HG03039 (cell line): ENCODE measurements around the gene CRYGS.
"Not testable (repeated sequence)": the region's sequence is repeated elsewhere in the genome, so short reads cannot be mapped to it uniquely, and the experiment has no call there.

Experiments
- ATAC-seq: cut with Tn5 transposase; IDR thresholded peaks from one replicate; pipeline ENCODE4 v1.9.1; 2021; ENCODE audit warnings: mild to moderate bottlenecking, moderate library complexity; ENCODE audit not compliant: unreplicated experiment

CRYGS gene

DNA sequence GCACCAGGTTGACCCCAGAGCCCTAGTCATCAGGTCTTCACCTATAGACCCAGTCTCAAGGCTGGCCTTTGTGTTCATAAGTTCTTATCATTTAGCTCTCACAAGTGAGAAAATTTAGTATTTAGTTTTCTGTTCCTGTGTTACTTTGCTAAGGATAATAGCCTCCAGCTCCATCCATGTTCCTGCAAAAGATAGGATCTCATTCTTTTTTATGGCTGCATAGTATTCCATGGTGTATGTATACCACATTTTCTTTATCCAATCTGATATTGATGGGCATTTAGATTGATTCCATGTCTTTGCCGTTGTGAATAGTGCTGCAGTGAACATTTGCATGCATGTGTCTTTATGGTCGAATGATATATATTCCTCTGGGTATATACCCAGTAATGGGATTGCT is 46.2 kb downstream of the CRYGS start:
- ATAC-seq, result not testable (repeated sequence)

DNA sequence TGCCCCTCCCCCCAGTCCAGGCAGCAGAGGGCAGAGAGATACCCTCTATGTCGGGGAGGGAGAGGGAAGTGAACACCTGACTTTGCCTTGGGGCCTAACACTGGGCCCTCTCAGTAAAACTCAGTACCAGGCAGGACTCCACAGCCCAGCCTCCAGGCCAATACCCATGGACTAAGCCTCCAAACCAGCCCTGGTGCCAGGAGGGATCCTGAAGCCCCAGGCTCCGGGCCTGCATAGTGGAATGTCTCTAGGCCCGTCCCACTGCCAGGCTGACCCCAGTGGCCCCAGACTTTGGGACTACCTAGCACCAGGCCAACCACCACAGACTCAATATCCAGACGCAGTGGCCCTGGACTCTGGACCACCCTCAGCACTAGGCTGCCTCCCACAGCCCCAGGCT is 46.6 kb downstream of the CRYGS start:
- no peak for ATAC-seq

DNA sequence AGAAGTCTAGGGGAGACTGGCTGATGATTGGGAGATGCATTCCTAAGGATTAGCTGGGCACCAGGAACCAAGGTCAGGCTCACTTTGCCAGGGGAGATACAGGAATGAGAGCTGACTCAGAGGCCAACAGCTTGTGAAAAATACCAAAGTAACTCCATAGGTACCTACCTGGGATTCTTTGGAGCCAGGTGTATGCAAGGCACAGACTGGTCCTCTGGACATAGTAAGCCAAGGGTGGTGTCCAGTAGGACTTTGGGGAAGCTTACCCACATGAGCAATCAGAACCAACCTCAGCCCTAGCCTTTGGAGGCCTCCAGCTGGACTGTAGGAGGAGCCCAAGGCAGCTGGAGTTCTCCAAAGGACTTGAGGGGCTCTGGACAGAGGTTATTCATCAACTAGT is 47.5 kb downstream of the CRYGS start:
- ATAC-seq, result no peak

DNA sequence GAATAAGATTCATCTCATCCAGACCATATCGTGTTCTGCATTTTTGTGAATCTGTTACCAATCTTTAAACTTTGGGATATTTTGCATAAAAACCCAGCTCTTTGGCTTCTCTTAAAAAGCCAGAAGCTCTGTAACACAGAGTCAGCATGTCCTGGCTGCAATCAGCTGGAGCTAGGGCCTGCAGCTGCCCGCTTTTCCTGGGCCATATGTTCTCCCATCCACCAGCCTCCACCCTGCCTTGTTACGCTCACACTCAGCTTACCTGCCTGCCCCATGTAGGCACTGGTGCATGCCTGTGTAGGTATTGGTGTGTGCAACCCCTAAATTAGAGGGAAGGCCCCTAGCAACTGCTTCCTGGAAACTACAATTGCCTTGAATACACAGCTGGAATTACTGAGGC is 48.2 kb downstream of the CRYGS start:
- no peak for ATAC-seq

DNA sequence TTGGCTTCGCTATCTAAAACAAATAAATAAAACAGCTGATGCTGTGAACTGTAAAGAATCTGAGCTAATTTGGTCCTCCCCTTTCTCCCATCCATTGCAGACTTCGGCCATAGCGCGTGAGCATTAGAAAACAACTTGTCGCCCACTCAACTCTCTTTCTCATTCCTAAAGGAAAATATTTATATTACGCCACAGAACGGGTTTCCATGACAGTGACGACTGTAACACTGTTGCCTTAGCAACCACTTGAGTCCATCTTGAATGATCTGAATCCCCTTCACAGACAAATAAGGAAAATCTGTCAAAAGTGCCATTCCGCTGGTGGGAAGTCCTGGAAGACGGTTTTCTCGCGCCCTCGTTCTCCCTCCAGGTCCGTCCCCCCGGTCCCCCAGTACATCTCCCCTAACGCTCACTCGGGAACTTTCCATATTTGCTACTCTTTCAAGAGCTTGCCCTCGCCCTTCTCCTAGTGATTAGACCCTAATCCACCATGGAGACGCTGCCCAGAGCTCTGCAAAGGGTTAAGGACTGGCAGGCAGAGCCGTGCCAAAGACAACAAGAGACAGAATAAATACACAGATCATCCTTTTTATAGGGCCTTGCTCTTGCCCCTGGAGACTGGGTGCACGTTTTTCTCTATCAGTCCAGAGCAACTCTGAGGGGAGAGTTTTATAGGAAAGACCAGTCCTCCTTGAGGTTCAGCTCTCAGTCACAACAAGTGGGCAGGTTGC is 50.5 kb downstream of the CRYGS start:
- no peak for ATAC-seq

DNA sequence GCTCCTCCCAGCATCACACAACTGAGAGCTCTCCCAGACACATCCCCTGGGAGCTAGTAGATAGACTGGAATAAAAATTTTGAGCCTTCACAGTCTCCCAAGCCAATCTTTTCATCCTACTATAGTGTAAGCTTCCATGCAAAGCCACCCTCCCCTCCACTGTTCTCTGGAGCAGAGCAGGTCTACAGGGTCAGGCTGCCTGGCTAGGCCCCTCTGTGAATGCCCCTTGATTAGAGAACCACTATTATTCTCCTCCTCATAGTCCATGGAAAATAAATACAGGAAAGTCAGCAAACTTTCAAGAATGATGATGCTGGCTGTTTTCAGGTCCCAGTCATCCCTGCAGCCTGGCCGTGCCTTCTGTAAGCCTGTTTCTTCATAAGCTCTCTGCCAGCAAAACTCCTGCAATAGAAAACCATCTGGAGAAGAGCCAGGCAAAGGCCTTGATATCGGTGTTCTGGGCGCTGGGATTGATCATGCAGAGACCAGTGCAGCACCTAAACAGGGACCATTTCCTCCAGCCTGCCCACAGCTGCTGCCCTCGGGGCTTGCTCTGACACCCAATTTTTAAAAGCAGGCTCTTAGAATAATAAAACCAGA is 51.7 kb downstream of the CRYGS start:
- no peak for ATAC-seq

DNA sequence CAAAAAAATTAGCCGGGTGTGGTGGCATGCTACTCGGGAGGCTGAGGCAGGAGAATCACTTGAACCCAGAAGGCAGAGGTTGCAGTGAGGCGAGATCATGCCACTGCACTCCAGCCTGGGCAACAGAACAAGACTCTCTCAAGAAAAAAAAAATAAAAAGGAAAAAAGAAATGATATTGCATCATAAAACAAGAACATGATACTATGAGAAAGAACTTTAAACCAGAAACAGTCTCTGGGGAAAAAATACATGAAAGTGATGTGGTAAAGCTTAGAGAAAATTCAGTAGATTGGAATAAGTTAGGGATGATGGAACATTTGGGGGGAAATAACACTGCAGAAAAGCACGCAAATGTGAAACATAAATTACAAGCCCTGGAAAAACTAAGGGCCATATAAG is 54.7 kb downstream of the CRYGS start:
- no peak for ATAC-seq
